Stimulated activated naive CD8-positive, alpha-beta T cell treated with anti-CD3 and anti-CD28 coated beads, Interleukin-15, Interleukin-2, amounts not matched to agents 100 ng/mL and 50 ng/mL, for 24 hours (primary cell): ENCODE results near the gene PCDHGB1.
A peak's percentile ranks its signal among the peaks of the same experiment; 100 is the strongest.
"Not testable (repeated sequence)": the region's sequence is repeated elsewhere in the genome, so short reads cannot be mapped to it uniquely, and the experiment has no call there.

Experiments used
- H3K27ac Mint-ChIP-seq: one replicate; pipeline ENCODE4 v1.8.0; 2021; ENCODE audit warnings: mild to moderate bottlenecking, mixed read lengths
- H3K27me3 Mint-ChIP-seq: one replicate; pipeline ENCODE4 v1.8.0; 2021; ENCODE audit warnings: mixed read lengths
- H3K36me3 Mint-ChIP-seq: one replicate; pipeline ENCODE4 v1.8.0; 2021; ENCODE audit warnings: low read depth, mixed read lengths
- H3K4me1 Mint-ChIP-seq: one replicate; pipeline ENCODE4 v1.8.0; 2021; ENCODE audit warnings: low read depth, mixed read lengths
- H3K4me3 Mint-ChIP-seq: one replicate; pipeline ENCODE4 v1.8.0; 2021; ENCODE audit warnings: mild to moderate bottlenecking, mixed read lengths
- H3K9me3 Mint-ChIP-seq: one replicate; pipeline ENCODE4 v1.8.0; 2021; ENCODE audit warnings: mixed read lengths

PCDHGB1 gene

DNA sequence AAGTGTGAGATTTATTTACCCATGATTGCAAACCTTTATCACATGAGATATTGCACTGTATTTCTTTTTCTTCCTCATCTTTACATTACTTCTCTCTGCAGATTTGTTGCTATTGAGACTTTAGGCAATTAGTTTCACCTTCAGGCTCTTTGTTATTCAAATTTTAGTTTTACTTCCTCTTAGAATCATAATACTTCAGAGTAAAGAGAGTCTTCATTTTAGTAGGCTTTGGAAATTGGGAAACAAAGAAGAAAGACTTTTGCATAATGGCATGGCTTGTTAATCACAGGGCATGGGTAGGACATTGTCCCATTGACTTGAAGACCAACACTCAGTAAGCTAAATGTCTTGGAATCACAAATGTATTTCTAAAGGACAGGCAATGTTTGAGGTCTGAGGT, 12.8 kb downstream of the PCDHGB1 start:
- H3K9me3 Mint-ChIP-seq, result peaks cover 46% of the 10 kb centered on the region
- H3K27ac Mint-ChIP-seq, result no peak overlapping the region
- H3K4me3 Mint-ChIP-seq, result no peak overlapping the region

DNA sequence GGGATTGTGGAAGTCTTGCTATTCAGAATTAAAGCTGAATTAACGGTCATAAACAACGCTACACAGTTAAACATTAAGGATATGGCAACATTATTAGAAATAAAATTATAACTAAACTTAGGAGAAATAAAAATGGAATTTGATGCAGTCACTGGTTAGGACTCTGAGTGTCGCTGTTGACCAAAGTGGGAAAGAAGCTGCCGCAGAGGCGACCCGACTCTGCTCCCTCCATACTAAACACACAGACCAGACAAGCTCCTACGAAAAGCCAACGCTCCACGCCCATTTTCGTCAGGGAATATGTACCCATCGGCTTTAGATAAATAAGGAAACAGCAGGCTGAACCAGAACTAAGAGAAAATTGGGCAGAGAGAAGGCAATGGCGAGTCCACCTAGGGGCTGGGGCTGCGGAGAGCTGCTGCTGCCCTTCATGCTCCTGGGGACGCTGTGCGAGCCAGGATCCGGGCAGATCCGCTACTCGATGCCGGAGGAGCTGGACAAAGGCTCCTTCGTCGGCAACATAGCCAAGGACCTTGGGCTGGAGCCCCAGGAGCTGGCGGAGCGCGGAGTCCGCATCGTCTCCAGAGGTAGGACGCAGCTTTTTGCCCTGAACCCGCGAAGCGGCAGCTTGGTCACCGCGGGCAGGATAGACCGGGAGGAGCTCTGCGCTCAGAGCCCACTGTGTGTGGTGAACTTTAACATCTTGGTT, 14.2 kb downstream of the PCDHGB1 start, which contains the start of gene PCDHGA5:
TSS of gene PCDHGA5 (plus strand) at position 211 of the 709 bp plus-strand sequence. CDS start at position 380, 169 bp downstream.
- peaks cover 37% of the 10 kb centered on the region for H3K36me3 Mint-ChIP-seq
- H3K9me3 Mint-ChIP-seq, result peaks cover 41% of the 10 kb centered on the region
- peaks cover 88% of the 10 kb centered on the region for H3K27me3 Mint-ChIP-seq
- no peak within 1 kb of the TSS for H3K27ac Mint-ChIP-seq
- no peaks in the 10 kb centered on the region for H3K4me1 Mint-ChIP-seq
- no peak within 1 kb of the TSS for H3K4me3 Mint-ChIP-seq

More for the DNA sequence above, 12.8 kb downstream of the PCDHGB1 start:
- Mint-ChIP-seq H3K27me3 (peaks cover 86% of the 10 kb centered on the region), H3K36me3 (peaks cover 37% of the 10 kb centered on the region), H3K4me1 (no peaks in the 10 kb centered on the region)

DNA sequence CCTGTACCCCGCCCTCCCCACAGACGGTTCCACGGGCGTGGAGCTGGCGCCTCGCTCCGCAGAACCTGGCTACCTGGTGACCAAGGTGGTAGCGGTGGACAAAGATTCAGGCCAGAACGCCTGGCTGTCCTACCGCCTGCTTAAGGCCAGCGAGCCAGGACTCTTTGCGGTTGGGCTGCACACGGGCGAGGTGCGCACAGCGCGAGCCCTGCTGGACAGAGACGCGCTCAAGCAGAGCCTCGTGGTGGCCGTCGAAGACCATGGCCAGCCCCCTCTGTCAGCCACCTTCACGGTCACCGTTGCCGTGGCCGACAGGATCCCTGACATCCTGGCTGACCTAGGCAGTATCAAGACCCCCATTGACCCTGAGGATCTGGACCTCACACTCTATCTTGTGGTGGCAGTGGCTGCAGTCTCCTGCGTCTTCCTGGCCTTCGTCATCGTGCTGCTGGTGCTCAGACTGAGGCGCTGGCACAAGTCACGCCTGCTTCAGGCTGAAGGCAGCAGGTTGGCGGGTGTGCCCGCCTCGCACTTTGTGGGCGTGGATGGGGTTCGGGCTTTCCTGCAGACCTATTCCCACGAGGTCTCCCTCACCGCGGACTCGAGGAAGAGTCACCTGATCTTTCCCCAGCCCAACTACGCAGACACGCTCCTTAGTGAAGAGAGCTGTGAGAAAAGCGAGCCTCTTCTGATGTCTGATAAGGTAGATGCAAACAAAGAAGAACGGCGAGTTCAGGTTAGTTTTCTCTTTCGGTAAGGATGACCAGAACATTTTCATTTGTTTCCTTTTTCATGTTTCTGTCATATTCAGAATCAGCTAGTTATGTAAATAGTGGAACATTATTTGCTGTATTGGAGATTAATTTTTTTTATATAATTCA, 16.4 kb downstream of the PCDHGB1 start:
- Mint-ChIP-seq H3K27me3 (peaks cover 88% of the 10 kb centered on the region), H3K9me3 (peaks cover 40% of the 10 kb centered on the region), H3K27ac (no peak overlapping the region), H3K36me3 (peaks cover 27% of the 10 kb centered on the region), H3K4me3 (no peak overlapping the region), H3K4me1 (no peaks in the 10 kb centered on the region)

DNA sequence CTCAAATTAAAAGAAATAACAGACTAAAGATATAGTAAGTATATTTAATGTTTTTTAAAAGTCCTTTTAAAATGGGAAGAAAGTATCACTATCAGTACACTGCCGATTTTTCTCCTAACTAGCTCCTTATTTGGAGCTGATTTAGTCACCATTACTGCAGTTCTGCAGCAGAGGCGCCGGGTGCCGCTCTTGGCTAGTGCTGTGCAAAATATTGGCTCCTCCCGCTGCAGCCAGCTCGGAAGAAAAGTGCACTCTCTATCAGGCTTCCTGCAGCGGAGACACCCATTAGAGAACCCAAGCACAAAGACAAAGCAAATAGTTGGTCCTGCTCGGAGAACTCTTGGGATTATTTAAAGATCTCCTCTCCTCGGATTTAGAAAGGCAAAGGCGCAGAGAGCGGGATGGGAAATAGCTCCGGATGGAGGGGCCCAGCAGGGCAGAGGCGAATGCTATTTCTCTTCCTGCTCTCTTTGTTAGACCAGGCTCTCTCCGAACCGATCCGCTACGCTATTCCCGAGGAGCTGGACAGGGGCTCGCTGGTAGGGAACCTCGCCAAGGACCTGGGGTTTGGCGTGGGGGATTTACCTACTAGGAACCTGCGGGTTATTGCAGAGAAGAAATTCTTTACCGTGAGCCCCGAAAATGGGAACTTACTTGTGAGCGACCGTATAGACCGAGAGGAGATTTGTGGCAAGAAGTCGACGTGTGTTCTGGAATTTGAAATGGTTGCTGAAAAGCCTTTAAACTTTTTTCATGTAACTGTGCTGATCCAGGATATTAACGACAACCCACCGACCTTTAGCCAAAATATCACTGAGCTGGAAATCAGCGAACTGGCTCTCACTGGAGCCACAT, 20.3 kb downstream of the PCDHGB1 start, which contains the start of gene PCDHGB3:
TSS of gene PCDHGB3 (plus strand) at position 249 of the 855 bp plus-strand sequence. CDS start at position 402, 153 bp downstream.
- Mint-ChIP-seq H3K36me3 (peaks cover 35% of the 10 kb centered on the region), H3K4me3 (peak within 1 kb of the TSS; percentile 64), H3K9me3 (peaks cover 39% of the 10 kb centered on the region), H3K27ac (no peak within 1 kb of the TSS), H3K4me1 (no peaks in the 10 kb centered on the region), H3K27me3 (peaks cover 87% of the 10 kb centered on the region)

DNA sequence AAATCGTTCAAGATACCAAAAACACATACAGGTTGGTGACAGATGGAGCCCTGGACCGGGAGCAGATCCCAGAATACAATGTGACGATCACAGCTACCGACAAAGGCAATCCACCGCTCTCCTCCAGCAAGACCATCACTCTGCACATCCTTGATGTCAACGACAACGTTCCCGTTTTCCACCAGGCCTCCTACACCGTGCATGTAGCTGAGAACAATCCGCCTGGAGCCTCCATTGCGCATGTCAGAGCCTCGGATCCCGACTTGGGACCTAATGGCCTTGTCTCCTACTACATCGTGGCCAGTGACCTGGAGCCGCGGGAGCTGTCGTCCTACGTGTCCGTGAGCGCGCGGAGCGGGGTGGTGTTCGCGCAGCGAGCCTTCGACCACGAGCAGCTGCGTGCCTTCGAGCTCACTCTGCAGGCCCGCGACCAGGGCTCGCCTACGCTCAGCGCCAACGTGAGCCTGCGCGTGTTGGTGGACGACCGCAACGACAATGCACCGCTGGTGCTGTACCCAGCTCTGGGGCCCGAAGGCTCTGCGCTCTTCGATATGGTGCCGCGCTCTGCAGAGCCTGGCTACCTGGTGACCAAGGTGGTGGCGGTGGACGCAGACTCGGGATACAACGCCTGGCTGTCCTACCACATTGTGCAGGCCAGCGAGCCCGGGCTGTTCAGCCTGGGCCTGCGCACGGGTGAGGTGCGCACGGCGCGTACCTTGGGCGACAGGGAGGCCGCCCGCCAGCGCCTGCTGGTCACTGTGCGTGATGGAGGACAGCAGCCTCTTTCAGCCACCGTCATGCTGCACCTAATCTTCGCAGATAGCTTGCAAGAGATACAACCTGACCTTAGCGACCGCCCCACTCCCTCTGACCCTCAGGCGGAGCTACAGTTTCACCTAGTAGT, 21.9 kb downstream of the PCDHGB1 start:
- Mint-ChIP-seq H3K4me1 (no peaks in the 10 kb centered on the region), H3K4me3 (no peak overlapping the region), H3K9me3 (peaks cover 38% of the 10 kb centered on the region), H3K27me3 (peaks cover 84% of the 10 kb centered on the region), H3K36me3 (peaks cover 32% of the 10 kb centered on the region), H3K27ac (no peak overlapping the region)

DNA sequence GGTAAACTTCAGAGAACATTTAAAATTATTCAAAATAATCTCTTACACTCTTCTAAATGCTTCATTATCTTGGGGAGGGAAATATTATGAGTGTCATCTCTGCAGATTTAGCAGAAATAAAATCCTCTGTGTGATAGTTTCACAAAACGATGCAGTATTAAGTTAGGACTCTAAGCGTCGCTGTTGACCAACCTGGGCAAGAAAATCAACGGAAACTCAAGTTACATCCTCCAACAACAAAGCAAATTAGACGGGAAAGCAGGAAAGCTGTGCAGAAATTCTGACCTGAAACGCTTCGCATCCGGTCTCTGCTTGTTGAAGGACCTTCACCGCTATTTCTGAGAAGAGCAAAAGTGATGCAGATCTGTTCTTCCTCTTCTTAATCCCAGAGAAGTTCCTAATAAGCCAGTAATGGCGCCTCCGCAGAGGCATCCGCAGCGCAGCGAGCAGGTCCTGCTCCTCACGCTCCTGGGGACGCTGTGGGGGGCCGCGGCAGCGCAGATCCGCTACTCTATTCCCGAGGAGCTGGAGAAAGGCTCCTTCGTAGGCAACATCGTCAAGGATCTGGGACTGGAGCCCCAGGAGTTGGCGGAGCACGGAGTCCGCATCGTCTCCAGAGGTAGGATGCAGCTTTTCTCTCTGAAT, 23.9 kb downstream of the PCDHGB1 start, which contains the start of gene PCDHGA6:
TSS of gene PCDHGA6 (plus strand) at position 219 of the 645 bp plus-strand sequence. CDS start at position 412, 193 bp downstream.
- no peak within 1 kb of the TSS for H3K27ac Mint-ChIP-seq
- no peaks in the 10 kb centered on the region for H3K4me1 Mint-ChIP-seq
- H3K4me3 Mint-ChIP-seq, result peak within 1 kb of the TSS; percentile 39
- H3K36me3 Mint-ChIP-seq, result peaks cover 32% of the 10 kb centered on the region
- peaks cover 40% of the 10 kb centered on the region for H3K9me3 Mint-ChIP-seq
- peaks cover 79% of the 10 kb centered on the region for H3K27me3 Mint-ChIP-seq

DNA sequence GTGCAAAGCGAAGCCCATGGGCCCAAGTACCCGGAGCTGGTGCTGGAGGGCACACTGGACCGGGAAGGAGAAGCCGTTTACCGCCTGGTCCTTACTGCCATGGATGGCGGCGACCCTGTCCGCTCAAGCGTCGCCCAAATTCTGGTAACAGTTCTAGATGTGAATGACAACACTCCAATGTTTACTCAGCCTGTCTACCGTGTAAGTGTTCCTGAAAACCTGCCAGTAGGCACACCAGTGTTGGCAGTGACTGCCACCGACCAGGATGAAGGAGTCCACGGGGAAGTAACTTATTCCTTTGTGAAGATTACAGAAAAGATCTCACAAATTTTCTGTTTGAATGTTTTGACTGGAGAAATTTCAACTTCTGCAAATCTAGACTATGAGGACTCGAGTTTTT, 24.7 kb downstream of the PCDHGB1 start:
- H3K36me3 Mint-ChIP-seq, result peaks cover 32% of the 10 kb centered on the region
- peaks cover 77% of the 10 kb centered on the region for H3K27me3 Mint-ChIP-seq

DNA sequence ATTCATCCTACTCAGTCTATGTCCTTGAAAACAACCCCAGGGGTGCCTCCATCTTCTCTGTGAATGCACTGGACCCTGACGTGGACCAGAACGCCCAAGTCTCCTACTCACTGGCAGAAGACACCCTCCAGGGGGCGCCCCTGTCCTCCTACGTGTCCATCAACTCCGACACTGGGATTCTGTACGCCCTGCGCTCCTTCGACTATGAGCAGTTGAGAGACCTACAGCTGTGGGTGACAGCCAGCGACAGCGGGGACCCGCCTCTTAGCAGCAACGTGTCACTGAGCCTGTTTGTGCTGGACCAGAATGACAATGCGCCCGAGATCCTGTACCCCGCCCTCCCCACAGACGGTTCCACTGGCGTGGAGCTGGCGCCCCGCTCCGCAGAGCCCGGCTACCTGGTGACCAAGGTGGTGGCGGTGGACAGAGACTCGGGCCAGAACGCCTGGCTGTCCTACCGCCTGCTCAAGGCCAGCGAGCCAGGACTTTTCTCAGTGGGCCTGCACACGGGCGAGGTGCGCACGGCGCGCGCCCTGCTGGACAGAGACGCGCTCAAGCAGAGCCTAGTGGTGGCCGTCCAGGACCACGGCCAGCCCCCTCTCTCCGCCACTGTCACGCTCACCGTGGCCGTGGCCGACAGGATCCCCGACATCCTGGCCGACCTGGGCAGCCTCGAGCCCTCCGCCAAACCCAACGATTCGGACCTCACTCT, 25.7 kb downstream of the PCDHGB1 start:
- H3K36me3 Mint-ChIP-seq, result peaks cover 32% of the 10 kb centered on the region
- peaks cover 75% of the 10 kb centered on the region for H3K27me3 Mint-ChIP-seq
- not testable (repeated sequence) for H3K4me1 Mint-ChIP-seq, H3K27ac Mint-ChIP-seq, H3K4me3 Mint-ChIP-seq
- H3K9me3 Mint-ChIP-seq, result peaks cover 39% of the 10 kb centered on the region

More for the DNA sequence above, 24.7 kb downstream of the PCDHGB1 start:
- Mint-ChIP-seq H3K4me1 (no peaks in the 10 kb centered on the region), H3K27ac (no peak overlapping the region), H3K9me3 (peaks cover 40% of the 10 kb centered on the region), H3K4me3 (no peak overlapping the region)

DNA sequence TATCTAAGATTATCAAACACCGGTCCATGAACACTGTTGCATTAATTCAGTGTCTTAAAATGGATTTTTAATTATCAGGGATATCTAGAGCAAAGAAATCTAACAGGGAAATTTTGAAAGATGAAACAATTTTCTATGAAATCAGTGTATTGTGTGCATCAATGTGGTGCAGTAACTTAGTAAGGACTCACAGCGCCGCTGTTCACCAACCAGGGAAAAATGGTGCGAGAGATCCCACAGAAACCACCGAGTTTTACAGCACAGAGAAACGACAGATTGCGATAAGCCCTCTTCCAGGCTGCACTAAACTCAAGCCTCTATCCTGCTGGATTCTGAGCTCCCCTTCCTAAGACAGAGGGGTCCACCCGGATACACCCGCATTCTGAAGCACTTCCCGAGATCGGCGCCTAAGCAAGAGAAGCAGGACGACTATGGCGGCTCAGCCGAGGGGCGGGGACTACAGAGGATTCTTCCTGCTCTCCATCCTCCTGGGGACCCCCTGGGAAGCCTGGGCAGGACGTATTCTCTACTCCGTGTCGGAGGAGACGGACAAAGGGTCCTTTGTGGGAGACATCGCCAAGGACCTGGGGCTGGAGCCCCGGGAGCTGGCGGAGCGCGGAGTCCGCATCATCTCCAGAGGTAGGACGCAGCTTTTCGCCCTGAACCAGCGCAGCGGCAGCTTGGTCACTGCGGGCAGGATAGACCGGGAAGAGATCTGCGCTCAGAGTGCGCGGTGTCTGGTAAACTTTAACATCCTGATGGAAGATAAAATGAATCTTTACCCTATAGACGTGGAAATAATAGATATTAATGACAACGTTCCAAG, 32.8 kb downstream of the PCDHGB1 start, which contains the start of gene PCDHGA7:
TSS of gene PCDHGA7 (plus strand) at position 274 of the 826 bp plus-strand sequence. CDS start at position 432, 158 bp downstream.
- Mint-ChIP-seq H3K27ac (no peak within 1 kb of the TSS), H3K27me3 (peaks cover 80% of the 10 kb centered on the region), H3K9me3 (peaks cover 32% of the 10 kb centered on the region)

DNA sequence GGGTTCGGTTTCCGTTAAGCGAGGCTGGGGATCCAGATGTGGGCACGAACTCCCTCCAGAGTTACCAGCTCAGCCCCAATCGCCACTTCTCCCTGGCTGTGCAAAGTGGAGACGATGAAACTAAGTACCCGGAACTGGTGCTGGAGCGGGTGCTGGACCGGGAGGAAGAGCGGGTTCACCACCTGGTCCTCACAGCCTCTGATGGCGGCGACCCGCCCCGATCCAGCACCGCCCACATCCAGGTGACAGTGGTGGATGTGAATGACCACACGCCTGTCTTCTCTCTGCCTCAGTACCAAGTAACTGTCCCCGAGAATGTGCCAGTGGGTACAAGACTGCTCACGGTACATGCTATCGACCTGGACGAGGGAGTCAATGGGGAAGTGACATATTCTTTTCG, 33.4 kb downstream of the PCDHGB1 start:
- Mint-ChIP-seq H3K9me3 (peaks cover 34% of the 10 kb centered on the region), H3K4me1 (no peaks in the 10 kb centered on the region), H3K4me3 (no peak overlapping the region), H3K27ac (no peak overlapping the region), H3K27me3 (peaks cover 82% of the 10 kb centered on the region), H3K36me3 (peaks cover 14% of the 10 kb centered on the region)

More for the DNA sequence above, 32.8 kb downstream of the PCDHGB1 start, which contains the start of gene PCDHGA7:
- peak within 1 kb of the TSS; percentile 48 for H3K4me3 Mint-ChIP-seq
- H3K36me3 Mint-ChIP-seq, result peaks cover 12% of the 10 kb centered on the region
- no peaks in the 10 kb centered on the region for H3K4me1 Mint-ChIP-seq

DNA sequence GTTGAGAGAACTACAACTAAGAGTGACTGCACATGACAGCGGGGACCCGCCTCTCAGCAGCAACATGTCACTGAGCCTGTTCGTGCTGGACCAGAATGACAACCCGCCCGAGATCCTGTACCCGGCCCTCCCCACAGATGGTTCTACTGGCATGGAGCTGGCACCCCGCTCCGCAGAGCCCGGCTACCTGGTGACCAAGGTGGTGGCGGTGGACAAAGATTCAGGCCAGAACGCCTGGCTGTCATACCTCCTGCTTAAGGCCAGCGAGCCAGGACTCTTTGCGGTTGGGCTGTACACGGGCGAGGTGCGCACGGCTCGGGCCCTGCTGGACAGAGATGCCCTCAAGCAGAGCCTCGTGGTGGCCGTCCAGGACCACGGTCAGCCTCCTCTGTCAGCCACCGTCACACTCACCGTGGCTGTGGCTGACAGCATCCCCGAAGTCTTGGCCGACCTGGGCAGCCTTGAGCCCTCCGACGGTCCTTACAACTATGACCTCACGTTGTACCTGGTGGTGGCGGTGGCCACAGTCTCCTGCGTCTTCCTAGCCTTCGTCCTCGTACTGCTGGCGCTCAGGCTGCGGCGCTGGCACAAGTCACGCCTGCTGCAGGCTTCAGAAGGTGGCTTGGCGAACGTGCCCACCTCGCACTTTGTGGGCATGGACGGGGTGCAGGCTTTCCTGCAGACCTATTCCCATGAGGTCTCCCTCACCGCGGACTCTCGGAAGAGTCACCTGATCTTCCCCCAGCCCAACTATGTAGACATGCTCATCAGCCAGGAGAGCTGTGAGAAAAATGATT, 34.8 kb downstream of the PCDHGB1 start:
- peaks cover 23% of the 10 kb centered on the region for H3K36me3 Mint-ChIP-seq
- peaks cover 81% of the 10 kb centered on the region for H3K27me3 Mint-ChIP-seq
- H3K9me3 Mint-ChIP-seq, result peaks cover 38% of the 10 kb centered on the region
- no peaks in the 10 kb centered on the region for H3K4me1 Mint-ChIP-seq
- no peak overlapping the region for H3K27ac Mint-ChIP-seq
- no peak overlapping the region for H3K4me3 Mint-ChIP-seq
